ENCODE results near the gene DIPK1A. TPM values are rescaled to one million over a fixed set of nuclear protein-coding genes. Genes with fewer than 3 reads are reported as not detected.

Gene DIPK1A
- total and polyA plus RNA-seq, 12 donors = 0.91 to 10.2 (median 3.0) TPM

- TF ChIP-seq POLR2A (IDR thresholded peaks at IDR 0.05) = no peak
- no peak for TF ChIP-seq CTCF (IDR thresholded peaks at IDR 0.05)
- H3K4me3 ChIP-seq = no peak overlapping the region
- no peak for DNase-seq
These were observed 29.6 kb upstream of the DIPK1A start for GRCh38 chr1:92990828-92991227.

GRCh38 chr1:92989936-92990583 is 28.8 kb upstream of the DIPK1A start:
- no peak for TF ChIP-seq POLR2A (IDR thresholded peaks at IDR 0.05)
- no peak for TF ChIP-seq CTCF (IDR thresholded peaks at IDR 0.05)
- no peaks in the 10 kb centered on the region for H3K9me3 ChIP-seq (replicated peaks in 1 of 3)
- DNase-seq = no peak
- no peaks in the 10 kb centered on the region for H3K4me1 ChIP-seq (replicated peaks in 1 of 2)
- intact Hi-C loops (cut with DNase I) = loop anchor here in 1 of 2 donors (5.0 kb wide), 1 partner anchor 133 kb away; no protein-coding TSS in a partner anchor
- no peaks in the 10 kb centered on the region for H3K27me3 ChIP-seq
- H3K4me3 ChIP-seq = no peak overlapping the region
- 80 to 88% (median 83%) methylated on average over 6 of the region's 6 CpGs for WGBS, 4 donors
- H3K36me3 ChIP-seq (replicated peaks in 1 of 2) = no peaks in the 10 kb centered on the region
- H3K27ac ChIP-seq = no peak overlapping the region

More at GRCh38 chr1:92990828-92991227, 29.6 kb upstream of the DIPK1A start:
- intact Hi-C loops (cut with DNase I) = loop anchor here in 1 of 2 donors (5.0 kb wide), 1 partner anchor 134 kb away; no protein-coding TSS in a partner anchor
- Histone ChIP-seq H3K27me3 (no peaks in the 10 kb centered on the region), H3K36me3 (replicated peaks in 1 of 2) (no peaks in the 10 kb centered on the region), H3K4me1 (replicated peaks in 1 of 2) (no peaks in the 10 kb centered on the region), H3K27ac (no peak overlapping the region), H3K9me3 (replicated peaks in 1 of 3) (no peaks in the 10 kb centered on the region)
- 47 to 58% (median 54%) methylated on average over 1 of the region's 1 CpG for WGBS, 4 donors

- H3K27me3 ChIP-seq = no peaks in the 10 kb centered on the region
- H3K9me3 ChIP-seq (replicated peaks in 1 of 3) = no peaks in the 10 kb centered on the region
- no peak overlapping the region for H3K27ac ChIP-seq
- no peaks in the 10 kb centered on the region for H3K4me1 ChIP-seq (replicated peaks in 1 of 2)
- DNase-seq = no peak
- H3K36me3 ChIP-seq (replicated peaks in 1 of 2) = no peaks in the 10 kb centered on the region
- WGBS, 4 donors = 42 to 70% (median 46%) methylated on average over 2 of the region's 2 CpGs
- intact Hi-C loops (cut with DNase I) = no loop called here
- TF ChIP-seq CTCF (IDR thresholded peaks at IDR 0.05) (no peak), POLR2A (IDR thresholded peaks at IDR 0.05) (no peak)
- no peak overlapping the region for H3K4me3 ChIP-seq
These were observed 28.0 kb upstream of the DIPK1A start for GRCh38 chr1:92989253-92989652.

GRCh38 chr1:92987462-92987861 is 26.2 kb upstream of the DIPK1A start:
- Histone ChIP-seq H3K4me1 (replicated peaks in 1 of 2) (no peaks in the 10 kb centered on the region), H3K27ac (no peak overlapping the region), H3K27me3 (no peaks in the 10 kb centered on the region), H3K36me3 (replicated peaks in 1 of 2) (no peaks in the 10 kb centered on the region), H3K9me3 (replicated peaks in 1 of 3) (no peaks in the 10 kb centered on the region), H3K4me3 (no peak overlapping the region)
- no peak for DNase-seq
- no peak for TF ChIP-seq POLR2A (IDR thresholded peaks at IDR 0.05)
- TF ChIP-seq CTCF (IDR thresholded peaks at IDR 0.05) = no peak
- intact Hi-C loops (cut with DNase I) = no loop called here

Data from adrenal gland (tissue), 12 donors.